ENCODE data around the gene CBX1.

- no peak for TF ChIP-seq CTCF (IDR thresholded peaks at IDR 0.05)
- no peak for TF ChIP-seq POLR2A (IDR thresholded peaks at IDR 0.05)
These were observed 34.6 kb downstream of the CBX1 start for GRCh38 chr17:48066656-48067055.

Measured in esophagus squamous epithelium (tissue), 4 donors.